HG03097 (cell line): Measurements from ENCODE around the gene CDKL1.

Experiments
- ATAC-seq: cut with Tn5 transposase; IDR thresholded peaks from one replicate; pipeline ENCODE4 v1.9.1; 2021; ENCODE audit not compliant: unreplicated experiment, low FRiP score

CDKL1 gene

GRCh38 chr14:50290306-50290705 is 106.4 kb downstream of the CDKL1 start:
- no peak for ATAC-seq

- no peak for ATAC-seq
Measured at GRCh38 chr14:50288146-50288545, 108.5 kb downstream of the CDKL1 start.

DNA sequence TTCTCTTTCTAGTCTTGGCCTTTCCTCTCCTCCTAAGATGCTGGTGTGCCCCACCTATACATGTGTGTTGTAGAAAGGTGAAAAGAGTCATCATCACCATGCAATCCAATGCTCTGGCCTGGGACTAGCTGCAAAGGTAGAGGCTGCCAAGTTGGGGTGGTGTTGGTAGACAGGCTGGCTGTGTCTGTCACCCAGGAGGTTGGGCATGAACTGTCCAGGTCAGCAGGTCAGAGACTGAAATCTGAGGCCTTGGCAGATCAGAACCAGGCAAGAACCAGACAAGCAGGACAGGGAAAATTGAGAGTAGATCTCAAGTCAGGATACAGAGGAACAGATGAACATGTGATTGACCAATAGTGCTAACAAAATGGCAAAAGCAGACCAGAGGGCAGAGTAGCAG is 110.8 kb downstream of the CDKL1 start:
- ATAC-seq = no peak
